ENCODE data around the gene ESRRG.
"Not testable (repeated sequence)": the region's sequence is repeated elsewhere in the genome, so short reads cannot be mapped to it uniquely, and the experiment has no call there.

ESRRG gene

GRCh38 chr1:216533776-216534175 is 189.5 kb downstream of the ESRRG start:
- DNase-seq (ENCODE audit: low read depth in 1 of 2, low spot score in 1 of 2): no peak
- TF ChIP-seq JUND (IDR thresholded peaks at IDR 0.05; ENCODE audit: low read depth): no peak
- in situ Hi-C loops (cut with HindIII; ENCODE audit: low pct_unique_long_range_greater_than_20kb, low sequenced_read_pairs): no loop called here

- in situ Hi-C loops (cut with HindIII; ENCODE audit: low pct_unique_long_range_greater_than_20kb, low sequenced_read_pairs): no loop called here
- DNase-seq (ENCODE audit: low read depth in 1 of 2, low spot score in 1 of 2): no peak
- no peak for TF ChIP-seq JUND (IDR thresholded peaks at IDR 0.05; ENCODE audit: low read depth)
Observed at GRCh38 chr1:216532251-216532798, 190.9 kb downstream of the ESRRG start.

GRCh38 chr1:216531263-216532239 is 191.7 kb downstream of the ESRRG start:
- in situ Hi-C loops (cut with HindIII; ENCODE audit: low pct_unique_long_range_greater_than_20kb, low sequenced_read_pairs): no loop called here
- DNase-seq (ENCODE audit: low read depth in 1 of 2, low spot score in 1 of 2): peak in 1 of 2 experiments; percentile 18
- TF ChIP-seq JUND (IDR thresholded peaks at IDR 0.05; ENCODE audit: low read depth): no peak

- DNase-seq (ENCODE audit: low read depth in 1 of 2, low spot score in 1 of 2); in situ Hi-C loops (cut with HindIII; ENCODE audit: low pct_unique_long_range_greater_than_20kb, low sequenced_read_pairs): not testable (repeated sequence)
Observed at GRCh38 chr1:216529851-216530250, 193.4 kb downstream of the ESRRG start.

- peak in 1 of 2 experiments; percentile 64 for DNase-seq (ENCODE audit: low read depth in 1 of 2, low spot score in 1 of 2)
- in situ Hi-C loops (cut with HindIII; ENCODE audit: low pct_unique_long_range_greater_than_20kb, low sequenced_read_pairs): no loop called here
- TF ChIP-seq JUND (IDR thresholded peaks at IDR 0.05; ENCODE audit: low read depth): no peak
Observed at GRCh38 chr1:216528816-216529215, 194.4 kb downstream of the ESRRG start.

GRCh38 chr1:216523449-216524190 is 199.6 kb downstream of the ESRRG start:
- TF ChIP-seq JUND (IDR thresholded peaks at IDR 0.05; ENCODE audit: low read depth): no peak
- in situ Hi-C loops (cut with HindIII; ENCODE audit: low pct_unique_long_range_greater_than_20kb, low sequenced_read_pairs): no loop called here
- no peak for DNase-seq (ENCODE audit: low read depth in 1 of 2, low spot score in 1 of 2)

- no peak for DNase-seq (ENCODE audit: low read depth in 1 of 2, low spot score in 1 of 2)
- in situ Hi-C loops (cut with HindIII; ENCODE audit: low pct_unique_long_range_greater_than_20kb, low sequenced_read_pairs): no loop called here
- TF ChIP-seq JUND (IDR thresholded peaks at IDR 0.05; ENCODE audit: low read depth): no peak
Observed at GRCh38 chr1:216523043-216523442, 200.2 kb downstream of the ESRRG start.

- TF ChIP-seq JUND (IDR thresholded peaks at IDR 0.05; ENCODE audit: low read depth): no peak
- in situ Hi-C loops (cut with HindIII; ENCODE audit: low pct_unique_long_range_greater_than_20kb, low sequenced_read_pairs): no loop called here
- no peak for DNase-seq (ENCODE audit: low read depth in 1 of 2, low spot score in 1 of 2)
Observed at GRCh38 chr1:216521477-216521876, 201.8 kb downstream of the ESRRG start.

GRCh38 chr1:216518844-216519627 is 204.2 kb downstream of the ESRRG start:
- DNase-seq (ENCODE audit: low read depth in 1 of 2, low spot score in 1 of 2): no peak
- in situ Hi-C loops (cut with HindIII; ENCODE audit: low pct_unique_long_range_greater_than_20kb, low sequenced_read_pairs): no loop called here
- TF ChIP-seq JUND (IDR thresholded peaks at IDR 0.05; ENCODE audit: low read depth): no peak

GRCh38 chr1:216502528-216503162 is 220.6 kb downstream of the ESRRG start:
- in situ Hi-C loops (cut with HindIII; ENCODE audit: low pct_unique_long_range_greater_than_20kb, low sequenced_read_pairs): no loop called here
- TF ChIP-seq JUND (IDR thresholded peaks at IDR 0.05; ENCODE audit: low read depth): no peak
- DNase-seq (ENCODE audit: low read depth in 1 of 2, low spot score in 1 of 2): no peak

GRCh38 chr1:216500273-216500967 is 222.8 kb downstream of the ESRRG start:
- no peak for TF ChIP-seq JUND (IDR thresholded peaks at IDR 0.05; ENCODE audit: low read depth)
- no peak for DNase-seq (ENCODE audit: low read depth in 1 of 2, low spot score in 1 of 2)

More at GRCh38 chr1:216500273-216500967, 222.8 kb downstream of the ESRRG start:
- in situ Hi-C loops (cut with HindIII; ENCODE audit: low pct_unique_long_range_greater_than_20kb, low sequenced_read_pairs): no loop called here

Measured in T47D (cell line).